AG08395 (cell line): ENCODE results near the gene THRA.
"Not testable (repeated sequence)": the region's sequence is repeated elsewhere in the genome, so short reads cannot be mapped to it uniquely, and the experiment has no call there.

Source experiments
- DNase-seq: peaks from one replicate; pipeline ENCODE4 v3.0.0; 2012; ENCODE audit warnings: mixed read lengths, low spot score

Gene THRA

GRCh38 chr17:40113110-40113906 lies 50.5 kb downstream of the THRA start:
- DNase-seq: peak; percentile 94

- DNase-seq: no peak
These were observed 51.1 kb downstream of the THRA start for GRCh38 chr17:40113907-40114245.

DNA sequence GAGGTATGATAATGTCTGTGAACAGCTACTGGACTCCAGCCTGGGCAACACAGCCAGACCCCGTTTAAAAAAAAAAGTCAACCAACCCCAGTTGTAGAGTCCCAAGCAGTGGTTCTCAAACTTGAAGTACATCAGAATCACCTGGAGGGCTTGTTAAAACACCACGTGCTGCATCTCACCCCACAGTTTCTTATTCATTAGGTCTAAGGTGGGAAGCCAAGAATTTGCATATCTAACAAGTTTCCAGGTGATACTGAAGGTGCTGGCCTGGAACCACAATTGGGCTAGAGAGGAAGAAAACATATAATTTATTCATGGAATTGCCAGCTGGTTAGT lies 52.3 kb downstream of the THRA start:
- no peak for DNase-seq

DNA sequence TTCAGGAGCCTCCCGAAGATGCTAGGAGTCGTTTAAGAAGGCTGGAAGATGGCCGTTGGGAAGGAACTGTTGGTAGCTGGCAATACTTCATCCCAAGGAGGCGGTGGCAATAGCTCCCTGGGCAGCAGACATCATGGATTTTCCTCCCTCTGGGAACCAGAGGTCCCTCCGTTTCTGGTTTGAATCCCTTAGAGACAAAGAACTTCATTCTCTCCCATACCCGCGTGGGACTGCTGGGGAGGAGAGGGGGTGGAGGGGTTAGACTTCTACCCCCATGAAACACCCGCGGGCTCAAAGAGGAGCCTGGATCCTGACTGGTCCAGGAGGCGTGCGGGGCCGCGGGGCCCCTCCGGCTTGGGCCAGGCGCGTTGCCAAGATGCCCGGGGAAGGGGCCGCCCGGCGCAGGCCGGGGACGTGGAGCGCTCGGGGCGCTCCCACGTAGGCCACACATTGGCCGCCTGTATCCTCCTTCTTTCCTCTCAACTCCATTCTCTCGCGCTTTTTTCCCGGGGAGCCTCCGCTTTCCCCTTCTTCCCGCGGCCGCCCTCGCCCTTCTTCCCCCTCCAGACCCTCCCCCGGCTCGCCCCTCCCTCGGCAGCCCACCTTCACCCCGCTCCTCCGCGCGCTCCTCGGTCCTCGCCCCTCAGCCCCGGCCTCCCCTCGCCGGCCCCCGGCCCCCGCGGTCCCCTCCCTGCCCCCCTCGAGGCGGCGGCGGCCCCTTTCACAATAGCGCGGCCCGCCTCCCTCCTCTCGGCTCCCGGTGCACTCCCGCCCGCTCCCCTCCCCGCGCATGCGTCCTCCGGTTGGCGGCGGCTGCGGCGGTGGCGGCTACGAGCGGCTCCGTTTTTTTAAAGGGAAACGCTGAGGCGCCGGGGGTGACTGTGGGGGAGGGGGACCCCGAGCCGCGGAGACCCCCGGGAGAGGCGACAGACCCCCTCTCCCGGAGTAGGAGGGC lies 58.7 kb downstream of the THRA start, which contains the start of gene MSL1:
Gene MSL1, plus strand, starts transcription at position 791 of the 955 bp plus-strand sequence. CDS start 642 bp downstream, outside the sequence.
- DNase-seq: peak; percentile 96

DNA sequence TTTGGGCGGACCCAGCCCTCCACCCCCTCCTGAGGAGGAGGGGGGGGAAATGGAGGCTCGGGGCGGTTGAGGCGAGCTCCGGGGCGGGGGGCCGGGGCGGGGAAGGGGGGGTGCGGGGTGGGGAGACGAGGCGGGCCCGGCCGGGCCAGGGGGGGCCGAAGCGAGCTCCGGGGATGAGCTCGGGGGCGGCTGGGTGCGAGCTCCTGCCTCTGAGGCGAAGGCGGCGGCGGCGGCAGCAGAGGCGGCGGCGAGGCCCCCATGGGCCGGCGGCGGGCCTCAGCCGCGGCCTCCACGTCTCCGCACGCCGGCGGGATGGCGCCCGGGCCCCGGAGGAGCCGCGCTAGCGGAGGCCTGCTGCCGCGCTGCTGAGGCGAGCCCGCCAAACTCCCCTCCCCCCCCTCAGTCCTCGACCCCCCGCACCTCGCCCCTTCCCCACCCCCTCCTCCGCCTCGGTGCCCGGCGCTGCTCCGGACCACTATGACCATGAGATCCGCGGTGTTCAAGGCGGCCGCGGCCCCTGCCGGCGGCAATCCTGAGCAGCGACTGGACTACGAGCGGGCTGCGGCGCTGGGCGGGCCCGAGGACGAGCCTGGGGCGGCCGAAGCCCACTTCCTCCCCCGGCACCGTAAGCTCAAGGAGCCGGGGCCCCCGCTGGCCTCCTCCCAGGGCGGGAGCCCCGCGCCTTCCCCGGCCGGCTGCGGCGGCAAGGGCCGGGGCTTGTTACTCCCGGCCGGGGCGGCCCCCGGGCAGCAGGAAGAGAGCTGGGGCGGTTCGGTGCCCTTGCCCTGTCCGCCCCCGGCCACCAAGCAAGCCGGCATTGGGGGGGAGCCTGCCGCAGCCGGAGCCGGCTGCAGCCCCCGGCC lies 59.6 kb downstream of the THRA start:
- peak; percentile 70 for DNase-seq

DNA sequence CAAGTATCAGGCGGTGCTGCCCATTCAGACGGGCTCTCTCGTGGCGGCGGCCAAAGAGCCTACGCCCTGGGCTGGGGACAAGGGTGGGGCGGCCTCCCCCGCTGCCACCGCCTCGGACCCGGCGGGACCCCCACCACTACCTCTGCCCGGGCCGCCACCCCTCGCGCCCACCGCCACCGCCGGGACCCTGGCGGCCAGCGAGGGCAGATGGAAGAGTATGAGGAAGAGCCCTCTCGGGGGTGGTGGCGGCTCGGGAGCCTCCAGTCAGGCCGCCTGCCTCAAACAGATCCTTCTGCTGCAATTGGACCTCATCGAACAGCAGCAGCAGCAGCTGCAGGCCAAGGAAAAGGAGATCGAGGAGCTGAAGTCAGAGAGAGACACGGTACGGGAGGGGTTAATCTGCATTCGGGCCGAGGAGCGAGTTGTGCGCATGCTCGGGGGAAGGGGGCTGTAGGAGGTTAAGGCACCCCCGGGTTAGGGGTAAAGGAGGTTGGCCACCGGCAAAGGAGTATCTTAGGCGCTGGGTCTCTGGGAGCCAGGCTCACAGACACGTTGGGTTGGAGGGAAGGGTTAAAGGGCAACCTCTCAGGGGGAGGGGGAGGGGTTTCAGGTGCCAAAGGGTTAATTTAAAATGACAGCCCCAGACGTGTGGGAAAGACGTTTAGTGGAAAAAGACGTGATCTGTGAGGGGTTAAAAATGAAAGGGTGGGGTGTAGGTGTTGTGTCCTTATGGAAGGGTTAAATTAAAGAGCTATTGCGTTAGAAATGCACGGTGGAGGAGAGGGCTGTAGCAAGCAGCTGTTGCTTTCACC lies 60.4 kb downstream of the THRA start:
- DNase-seq: peak; percentile 65

DNA sequence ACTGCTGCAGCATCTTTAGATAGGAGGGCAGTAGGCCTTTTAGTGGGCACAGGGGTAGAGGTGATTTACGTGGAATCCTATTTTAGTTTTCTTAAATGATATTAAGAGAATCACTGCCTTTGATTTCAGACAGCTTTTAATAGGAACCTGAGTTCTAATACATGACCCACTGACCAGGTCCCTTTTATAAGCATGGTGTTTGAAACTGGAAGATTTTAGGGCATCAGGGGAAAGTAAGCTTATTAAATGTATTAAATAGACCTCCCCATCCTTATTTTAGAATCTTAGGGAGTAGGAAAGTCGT lies 61.0 kb downstream of the THRA start:
- DNase-seq: no peak

DNA sequence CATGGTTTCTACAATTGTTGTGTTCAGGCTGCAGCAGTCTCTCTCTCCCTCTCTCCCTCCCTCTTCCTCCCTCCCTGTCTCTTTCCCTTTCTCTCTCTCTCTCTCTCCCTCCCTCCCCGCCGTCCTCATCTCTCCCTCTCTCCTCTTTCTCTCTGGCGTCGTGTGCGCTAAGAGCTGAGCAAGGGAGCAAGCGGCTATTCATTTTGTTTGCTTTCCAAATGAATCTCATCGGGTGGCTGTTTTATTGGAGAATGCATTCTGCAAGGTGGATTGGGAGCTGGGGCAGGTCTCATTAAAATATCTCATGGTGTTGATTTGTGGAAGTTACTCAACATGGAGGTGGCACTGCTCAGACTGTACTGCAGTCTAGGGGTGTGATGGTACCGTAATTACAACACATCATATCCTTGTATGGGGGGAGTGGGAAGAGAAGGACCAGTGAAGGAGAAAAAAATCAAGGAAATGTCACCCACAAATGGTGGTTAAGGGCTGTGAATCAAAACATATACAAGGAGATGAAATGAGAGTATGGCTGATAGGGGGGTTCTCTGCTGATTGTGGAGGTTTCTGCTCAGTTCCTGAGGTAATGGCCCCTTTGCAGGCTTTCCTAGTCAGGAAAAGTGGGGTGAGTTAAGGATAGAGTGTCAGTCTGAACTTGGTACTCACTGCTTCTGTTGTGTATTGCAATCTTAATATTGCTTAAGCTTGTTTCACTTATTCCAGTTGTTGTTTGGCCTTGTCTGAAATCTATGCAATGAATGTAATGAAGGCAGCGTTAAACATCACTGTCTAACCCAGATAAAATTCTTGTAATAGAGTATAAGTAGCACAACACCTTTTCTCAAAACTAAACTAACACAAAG lies 61.7 kb downstream of the THRA start:
- DNase-seq: no peak

GRCh38 chr17:40129498-40129897 lies 66.7 kb downstream of the THRA start:
- no peak for DNase-seq

GRCh38 chr17:40130352-40131042 lies 67.7 kb downstream of the THRA start:
- DNase-seq: no peak

- no peak for DNase-seq
These were observed 71.4 kb downstream of the THRA start for GRCh38 chr17:40134184-40134583.

- no peak for DNase-seq
These were observed 73.1 kb downstream of the THRA start for GRCh38 chr17:40135817-40136216.

DNA sequence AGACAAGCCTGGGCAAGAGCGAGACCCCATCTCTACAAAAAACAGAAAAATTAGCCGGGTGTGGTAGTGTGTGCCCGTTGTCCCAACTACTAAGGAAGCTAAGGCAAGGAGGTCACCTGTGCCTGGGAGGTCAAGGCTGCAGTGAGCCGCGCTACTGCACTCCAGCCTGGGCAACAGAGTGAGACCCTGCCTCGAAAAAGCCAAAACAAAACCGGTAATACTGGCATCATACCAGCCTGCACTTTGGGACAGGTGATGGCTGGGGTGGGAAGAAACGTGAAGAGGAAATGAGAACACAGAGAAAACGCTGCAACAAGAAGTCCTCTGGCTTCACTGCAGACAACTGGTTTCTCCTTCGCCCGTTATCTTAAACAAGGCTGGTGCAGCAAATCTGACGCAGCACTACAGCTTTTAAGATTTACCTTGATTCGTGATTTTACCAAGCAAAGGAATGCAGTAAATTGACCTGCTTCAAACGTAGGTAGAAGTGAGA lies 76.8 kb downstream of the THRA start:
- DNase-seq: no peak

DNA sequence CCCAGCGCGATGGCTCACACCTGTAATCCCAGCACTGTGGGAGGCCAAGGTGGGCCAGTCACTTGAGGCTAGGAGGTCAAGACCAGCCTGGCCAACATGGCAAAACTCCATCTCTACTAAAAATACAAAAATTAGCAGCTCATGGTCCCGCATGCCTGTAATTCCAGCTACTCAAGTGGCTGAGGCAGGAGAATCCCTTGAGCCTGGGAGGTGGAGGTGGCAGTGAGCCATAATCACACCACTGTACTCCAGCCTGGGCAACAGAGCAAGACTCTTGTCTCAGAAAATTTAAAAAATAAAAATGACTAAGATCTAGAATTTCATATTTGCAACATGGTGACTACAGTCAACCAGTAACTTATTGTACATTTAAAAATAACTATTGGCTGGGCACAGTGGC lies 80.4 kb downstream of the THRA start:
- not testable (repeated sequence) for DNase-seq
